Ovary (tissue), 9 donors: ENCODE measurements around the gene PSME1. TPM values are rescaled to one million over a fixed set of nuclear protein-coding genes. Genes with fewer than 3 reads are reported as not detected.
A peak's percentile ranks its signal among the peaks of the same experiment; 100 is the strongest.

Experiments used
- DNase-seq, 5 donors: peaks; one replicate each; pipeline ENCODE4 v3.0.0-alpha.2; 2019 to 2020
- H3K27ac ChIP-seq, 2 donors: fragments of 200-600 bp; one replicate each; pipeline versions ENCODE4 v1.5.1 to v1.8.0; 2019 to 2022
- H3K27me3 ChIP-seq: fragments of 200-600 bp; one replicate; pipeline ENCODE4 v1.8.0; 2022
- H3K36me3 ChIP-seq: fragments of 200-600 bp; sonication (generic); one replicate; pipeline ENCODE4 v1.5.1; 2019
- H3K4me1 ChIP-seq: one replicate; pipeline ENCODE4 v1.8.1; 2013; ENCODE audit warnings: mild to moderate bottlenecking, moderate library complexity; ENCODE audit not compliant: insufficient read depth
- H3K4me3 ChIP-seq: fragments of 200-600 bp; sonication (generic); one replicate; pipeline ENCODE4 v1.5.1; 2017
- H3K9me3 ChIP-seq, 2 donors: fragments of 200-600 bp in 1 of 2; sonication (generic) in 1 of 2; one replicate each; pipeline versions ENCODE4 v1.5.1 to v1.8.1; 2013 to 2019; ENCODE audit warnings: mild to moderate bottlenecking in 1 of 2, moderate library complexity in 1 of 2
- CTCF ChIP-seq, 3 donors: fragments of 450-650 bp in 2 of 3; fragments of 200-600 bp in 1 of 3; IDR thresholded peaks; one replicate each; pipeline versions ENCODE4 v1.5.1 to v1.8.0; 2016 to 2022; ENCODE audit warnings: antibody characterized with exemption in 3 of 3, mild to moderate bottlenecking in 1 of 3
- EP300 ChIP-seq: sonication (generic); formaldehyde crosslinking; IDR thresholded peaks from one replicate; pipeline ENCODE4 v1.6.1; 2017; ENCODE audit warnings: antibody characterized with exemption
- POLR2A ChIP-seq: fragments of 450-650 bp; IDR thresholded peaks from one replicate; pipeline ENCODE4 v1.6.1; 2017; ENCODE audit warnings: antibody characterized with exemption, mild to moderate bottlenecking, moderate library complexity
- WGBS, 3 donors: extraction: QIAGEN DNeasy Blood & Tissue Kit in 1 of 3; methylation state at CpG; one replicate each; pipeline versions ENCODE4 v1.1.5 to v1.1.7; 2013 to 2017; 5-methylcytosine and 5-hydroxymethylcytosine counted together
- intact Hi-C, 4 donors: fragments of 100-400 bp; cut with DNase I; formaldehyde crosslinking; loops; one replicate each; pipeline versions ENCODE4 v1.11.0 to v1.15.1; 2022 to 2023
- polyA plus RNA-seq, 2 donors: library from polyadenylated mRNA; stranded (reverse); fragments of 200-250 nt in 1 of 2; fragments of 350-450 nt in 1 of 2; fragmentation: Illumina TruSeq in 1 of 2; extraction: RNeasy Lipid Tissue Mini Kit (QIAGEN cat#74804) in 1 of 2; gene quantifications; one replicate each; pipeline ENCODE4 v1.2.3, GENCODE V29; 2013 to 2014
- total RNA-seq, 7 donors: library from RNA; depleted of rRNA in 2 of 7; stranded (reverse); fragments of >200 nt in 2 of 7; fragmentation: NEBNext Ultra II Directional in 3 of 7; extraction: Animal tissue kit (Norgen Biotek cat#: 25700) in 3 of 7; gene quantifications; one replicate each; pipeline versions ENCODE4 v1.1.0 to v1.2.4, GENCODE V29; 2016 to 2023
- donor health status: DM: no; HTN: no; CAD: no; lungs with moderate emphysema.
- donor health status: DM: no; HTN: no; CAD: no.
- donor health status: Bipolar disorder and iron deficiency.
- donor health status: DM: yes; HTN: yes; CAD: no.
- donor health status: DM: no; HTN: no; CAD: no.
- donor health status: DM: yes; HTN: yes; CAD: no.

PSME1 gene
- total and polyA plus RNA-seq, 9 donors, result 93.6 to 261 (median 177) TPM

- TF ChIP-seq POLR2A (peak; percentile 24), CTCF (IDR thresholded peaks at IDR 0.05) (no peak)
- Histone ChIP-seq H3K27me3 (no peaks in the 10 kb centered on the region), H3K4me1 (peaks cover 10% of the 10 kb centered on the region), H3K27ac (peak within 1 kb of the TSS; percentile 75 to 83), H3K36me3 (no peaks in the 10 kb centered on the region), H3K4me3 (peak within 1 kb of the TSS; percentile 94), H3K9me3 (no peaks in the 10 kb centered on the region)
- 0 to 1% (median 0%) methylated on average over 33 to 57 of the region's 57 CpGs for WGBS, 3 donors
- intact Hi-C loops, result loop anchor here in 1 of 4 donors (10.0 kb wide), 1 partner anchor 218 kb away; the partner anchor contains the start of gene NFATC4
- peak; percentile 98 to 99 (median 98) for DNase-seq
Observed at GRCh38 chr14:24146978-24147760, 11.2 kb downstream of the PSME1 start, which contains the start of gene RNF31. Gene RNF31, plus strand, starts transcription at chr14:24147498. Its CDS starts 201 bp downstream, at chr14:24147699.

GRCh38 chr14:24147761-24148428 lies 11.9 kb downstream of the PSME1 start:
- peak overlapping the region; percentile 94 for H3K4me3 ChIP-seq
- intact Hi-C loops, result loop anchor here in 1 of 4 donors (10.0 kb wide), 1 partner anchor 217 kb away; the partner anchor contains the start of gene NFATC4
- peaks cover 10% of the 10 kb centered on the region for H3K4me1 ChIP-seq
- no peak for TF ChIP-seq CTCF (IDR thresholded peaks at IDR 0.05)
- TF ChIP-seq POLR2A, result no peak
- no peak for TF ChIP-seq EP300
- H3K27me3 ChIP-seq, result no peaks in the 10 kb centered on the region
- H3K27ac ChIP-seq, result peak overlapping the region; percentile 75 to 83
- H3K36me3 ChIP-seq, result no peaks in the 10 kb centered on the region
- DNase-seq, result no peak
- no peaks in the 10 kb centered on the region for H3K9me3 ChIP-seq
- WGBS, 3 donors, result 4 to 8% (median 4%) methylated on average over 16 to 29 of the region's 29 CpGs

GRCh38 chr14:24149302-24149969 lies 13.4 kb downstream of the PSME1 start:
- Histone ChIP-seq H3K27ac (no peak overlapping the region), H3K4me1 (peaks cover 10% of the 10 kb centered on the region), H3K27me3 (no peaks in the 10 kb centered on the region), H3K9me3 (no peaks in the 10 kb centered on the region), H3K4me3 (no peak overlapping the region), H3K36me3 (no peaks in the 10 kb centered on the region)
- no peak for TF ChIP-seq EP300
- TF ChIP-seq CTCF (IDR thresholded peaks at IDR 0.05), result no peak
- no peak for TF ChIP-seq POLR2A
- no peak for DNase-seq
- 90 to 98% (median 92%) methylated on average over 3 of the region's 3 CpGs for WGBS, 3 donors
- intact Hi-C loops, result loop anchor here in 1 of 4 donors (10.0 kb wide), 1 partner anchor 215 kb away; the partner anchor contains the start of gene NFATC4

- 89 to 91% (median 90%) methylated on average over 9 of the region's 9 CpGs for WGBS, 3 donors
- no peak for DNase-seq
- Histone ChIP-seq H3K27me3 (no peaks in the 10 kb centered on the region), H3K27ac (no peak overlapping the region), H3K4me1 (peaks cover 10% of the 10 kb centered on the region), H3K36me3 (no peaks in the 10 kb centered on the region), H3K4me3 (no peak overlapping the region), H3K9me3 (no peaks in the 10 kb centered on the region)
- TF ChIP-seq CTCF (IDR thresholded peaks at IDR 0.05) (no peak), EP300 (no peak), POLR2A (no peak)
- intact Hi-C loops, result no loop called here
Observed at GRCh38 chr14:24150061-24150460, 14.1 kb downstream of the PSME1 start.
